ENCODE measurements around the gene CHRNA1.

The CHRNA1 gene

GRCh38 chr2:174759381-174760065 lies 4.7 kb downstream of the CHRNA1 start:
- DNase-seq, result peak; percentile 15

GRCh38 chr2:174756743-174757142 lies 7.5 kb downstream of the CHRNA1 start:
- no peak for DNase-seq

GRCh38 chr2:174753038-174753633 lies 11.1 kb downstream of the CHRNA1 start:
- no peak for DNase-seq

DNA sequence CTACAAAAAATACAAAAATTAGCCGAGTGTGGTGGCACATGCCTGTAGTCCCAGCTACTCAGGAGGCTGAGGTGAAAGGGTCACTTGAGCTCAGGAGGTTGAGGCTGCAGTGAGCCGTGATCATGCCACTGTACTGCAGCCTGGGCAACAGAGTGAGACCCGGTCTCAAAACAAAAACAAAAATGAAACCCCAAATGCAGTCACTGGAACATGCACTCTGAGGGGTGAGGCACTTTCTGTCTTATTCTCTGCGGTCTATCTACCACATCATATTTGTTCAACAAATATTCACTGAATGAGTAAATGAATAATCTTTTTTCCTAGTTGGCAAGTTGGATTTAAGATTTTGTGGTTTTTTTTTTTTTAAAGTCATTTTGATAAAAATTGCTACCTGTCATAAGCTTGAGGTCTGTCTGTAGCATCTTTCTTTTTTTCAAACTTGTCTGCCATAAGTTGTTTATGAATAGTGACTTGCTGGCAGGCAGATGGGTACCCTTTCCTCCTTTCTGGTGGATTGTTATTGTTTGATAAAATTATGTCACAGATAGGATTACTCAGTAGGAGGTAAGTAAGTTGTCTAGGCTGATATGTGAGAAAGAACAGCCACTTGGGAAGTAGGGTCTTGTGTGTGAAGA lies 11.8 kb downstream of the CHRNA1 start:
- DNase-seq, result peak; percentile 61

DNA sequence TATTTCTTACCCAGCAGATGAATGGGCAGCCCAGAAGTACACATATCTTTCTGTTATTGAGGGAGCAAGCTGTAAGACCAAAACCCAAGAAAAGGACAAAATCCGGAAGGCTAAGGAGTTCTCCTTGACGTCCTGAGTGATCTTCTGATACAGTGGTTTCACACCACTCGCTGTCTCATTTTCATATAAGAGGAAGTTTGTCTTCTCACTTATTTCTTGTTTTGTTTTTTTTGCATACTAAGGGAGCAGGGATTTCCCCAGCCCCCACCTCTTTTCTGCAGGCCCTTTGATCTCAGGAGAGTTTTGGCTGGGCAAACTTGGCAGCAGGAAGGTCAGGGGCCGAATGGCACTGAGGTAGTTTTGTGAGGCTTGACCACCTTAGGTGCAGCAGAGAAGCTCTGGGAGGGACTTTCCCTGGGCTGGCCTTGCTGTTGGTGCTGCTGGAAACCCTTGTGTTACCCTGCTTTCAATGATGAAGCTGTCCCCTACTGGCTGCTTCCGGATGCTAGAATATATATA lies 13.3 kb downstream of the CHRNA1 start:
- peak; percentile 75 for DNase-seq

DNA sequence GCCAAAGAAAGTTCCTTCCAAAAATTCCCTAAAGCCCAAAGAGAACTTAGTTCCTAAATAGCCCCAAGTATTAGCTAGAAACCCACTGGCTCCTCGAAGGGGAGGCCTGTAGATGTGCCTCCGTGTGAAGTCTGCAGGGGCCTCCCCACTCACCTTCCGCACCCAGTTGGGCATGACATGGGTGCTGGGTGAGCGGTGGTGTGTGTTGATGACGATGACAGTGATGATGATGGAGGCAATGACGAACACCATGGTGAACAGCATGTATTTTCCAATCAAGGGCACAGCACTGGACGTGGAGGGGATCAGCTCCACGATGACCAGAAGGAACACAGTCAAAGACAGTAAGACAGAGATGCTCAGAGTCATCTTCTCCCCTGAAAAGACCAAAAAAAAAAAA lies 14.5 kb downstream of the CHRNA1 start:
- no peak for DNase-seq

GRCh38 chr2:174748948-174749347 lies 15.3 kb downstream of the CHRNA1 start:
- peak; percentile 86 for DNase-seq

DNA sequence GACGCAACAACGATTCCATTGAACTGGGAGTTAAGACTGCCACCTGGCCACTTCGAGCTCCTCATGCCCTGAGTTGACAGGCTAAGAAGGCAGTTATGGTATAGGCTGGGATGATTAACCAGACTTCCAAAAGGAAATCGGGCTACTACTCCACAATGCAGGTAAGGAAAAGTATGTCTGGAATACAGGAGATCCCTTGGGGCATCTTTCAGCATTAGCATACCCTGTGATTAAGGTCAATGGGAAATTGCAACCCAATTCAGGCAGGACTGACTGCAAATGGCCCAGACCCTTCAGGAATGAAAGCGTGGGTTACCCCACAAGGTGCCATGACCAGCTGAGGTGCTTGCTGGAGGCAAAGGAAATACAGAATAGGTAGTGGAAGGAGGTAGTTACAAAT lies 19.1 kb downstream of the CHRNA1 start:
- no peak for DNase-seq

- DNase-seq, result no peak
Measured at GRCh38 chr2:174744111-174744510, 20.2 kb downstream of the CHRNA1 start.

GRCh38 chr2:174740721-174741120 lies 23.6 kb downstream of the CHRNA1 start:
- no peak for DNase-seq

- DNase-seq, result no peak
Measured at GRCh38 chr2:174738841-174739240, 25.4 kb downstream of the CHRNA1 start.

- DNase-seq, result no peak
Measured at GRCh38 chr2:174731546-174731945, 32.7 kb downstream of the CHRNA1 start.

- no peak for DNase-seq
Measured at GRCh38 chr2:174730698-174731018, 33.6 kb downstream of the CHRNA1 start.

DNA sequence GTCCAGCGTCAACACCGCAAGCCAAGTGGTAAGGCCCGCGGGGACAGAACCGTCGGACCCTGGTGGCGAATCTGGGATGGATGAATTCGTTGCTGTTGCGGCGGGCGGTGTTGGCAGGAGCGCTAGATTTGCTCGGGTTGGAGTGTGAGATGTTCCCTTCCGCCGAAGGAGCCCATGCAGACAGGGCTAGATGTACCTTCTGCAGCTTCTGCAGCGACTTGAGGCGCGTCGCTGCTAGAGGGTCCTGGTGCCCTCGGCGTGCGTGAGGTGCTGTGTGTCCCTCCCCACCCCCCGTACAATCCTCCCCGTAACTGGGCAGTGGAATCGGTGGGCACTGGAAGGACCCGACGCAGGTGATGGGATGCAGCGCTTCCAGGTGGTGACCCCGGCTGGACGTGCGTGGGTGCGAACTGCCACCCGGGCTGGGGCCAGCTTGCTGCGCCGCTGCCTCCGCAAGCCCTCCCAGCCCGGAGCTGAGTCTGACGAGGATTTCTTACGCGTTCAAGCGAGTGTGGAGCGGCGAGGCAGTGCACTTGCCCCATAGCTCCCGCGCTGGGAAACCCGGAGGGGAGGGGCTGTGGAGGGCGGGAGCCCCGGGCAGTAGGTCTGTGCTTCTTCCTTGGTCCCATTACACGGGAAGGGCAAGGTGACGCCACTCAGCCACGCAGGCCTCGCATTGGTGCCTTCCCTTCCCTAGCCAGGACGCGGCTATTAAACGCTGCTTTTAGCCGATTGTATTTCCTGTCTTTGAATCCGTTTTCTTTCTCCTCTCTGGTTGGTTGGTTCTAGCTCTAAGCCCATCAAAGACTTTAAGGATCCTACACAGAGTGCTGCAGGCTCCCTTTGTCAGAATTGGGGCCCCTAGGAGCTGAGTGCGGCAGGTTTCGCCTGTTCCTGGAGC lies 34.2 kb downstream of the CHRNA1 start:
- DNase-seq, result peak; percentile 75

DNA sequence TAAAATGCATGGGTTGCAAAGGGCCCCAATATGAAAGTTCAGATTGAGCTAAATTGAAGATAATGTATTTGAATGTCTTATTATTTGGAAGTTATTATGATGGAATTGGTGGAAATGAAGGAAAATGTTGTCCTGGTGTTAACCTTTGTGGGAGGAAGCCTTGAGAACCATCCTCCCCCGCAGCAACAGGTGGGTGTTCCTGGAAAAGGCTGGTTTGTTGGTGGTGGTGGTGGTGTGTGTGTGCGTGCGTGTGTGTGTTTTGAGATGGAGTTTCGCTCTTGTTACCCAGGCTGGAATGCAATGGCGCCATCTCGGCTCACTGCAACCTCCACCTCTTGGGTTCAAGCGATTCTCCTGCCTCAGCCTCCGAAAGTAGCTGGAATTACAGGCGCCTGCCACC lies 36.2 kb downstream of the CHRNA1 start:
- DNase-seq, result no peak

DNA sequence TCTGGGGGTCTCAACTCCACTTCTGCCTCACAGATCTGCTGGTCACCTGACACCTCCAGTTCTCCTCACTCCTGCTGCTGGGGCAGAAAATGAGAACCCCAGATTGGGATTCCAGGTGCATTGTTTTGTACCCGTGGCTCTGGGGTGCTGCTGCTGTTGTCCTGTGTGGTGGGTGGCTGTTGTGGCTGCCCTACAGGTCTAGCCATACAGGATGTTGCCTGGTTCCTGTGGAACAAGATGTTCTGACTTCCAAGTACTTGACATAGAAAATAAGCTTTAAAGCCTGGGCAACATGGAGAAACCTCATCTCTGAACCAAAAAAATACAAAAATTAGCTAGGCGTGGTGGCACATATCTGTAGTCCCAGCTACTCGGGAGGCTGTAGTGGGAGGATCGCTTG lies 38.1 kb downstream of the CHRNA1 start:
- no peak for DNase-seq

- DNase-seq, result no peak
Measured at GRCh38 chr2:174722942-174723592, 41.2 kb downstream of the CHRNA1 start.

DNA sequence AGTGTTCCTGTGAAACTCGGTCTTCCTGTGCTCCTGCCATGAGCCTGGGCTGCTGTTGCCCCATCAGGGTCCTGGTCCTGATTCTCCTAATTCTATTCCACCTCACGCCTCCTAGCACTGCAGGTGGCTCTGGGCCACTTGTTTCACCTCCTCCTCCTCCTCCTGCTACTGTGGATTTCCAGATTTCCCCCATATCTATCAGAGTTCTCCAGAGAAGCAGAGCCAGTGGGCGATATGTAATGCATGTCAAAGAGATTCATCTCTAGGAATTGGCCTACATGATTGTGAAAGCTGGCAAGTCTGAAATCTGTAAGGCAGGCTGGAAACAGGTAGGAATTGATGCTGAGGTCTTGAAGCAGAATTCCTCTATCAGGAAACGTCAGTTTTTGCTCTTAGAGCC lies 45.3 kb downstream of the CHRNA1 start:
- DNase-seq, result no peak

DNA sequence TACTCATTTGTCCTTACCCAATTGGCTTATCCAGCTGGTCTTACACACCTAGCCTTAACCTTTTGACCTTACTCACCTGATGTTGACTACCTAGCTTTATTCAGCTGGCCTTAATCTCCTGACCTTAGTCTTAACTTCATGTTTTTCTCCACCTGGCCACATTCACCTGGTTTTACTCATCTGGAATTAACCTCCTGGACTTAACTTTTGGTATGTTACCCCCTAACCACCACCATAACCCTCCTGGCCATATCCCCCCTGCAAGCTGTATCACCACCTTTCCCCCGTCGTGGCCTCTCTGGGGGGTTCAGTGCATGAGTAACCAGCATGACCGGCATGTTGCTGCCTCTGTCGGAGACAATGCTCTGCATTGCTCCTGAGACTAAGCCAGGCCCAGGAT lies 45.7 kb downstream of the CHRNA1 start:
- DNase-seq, result no peak

DNA sequence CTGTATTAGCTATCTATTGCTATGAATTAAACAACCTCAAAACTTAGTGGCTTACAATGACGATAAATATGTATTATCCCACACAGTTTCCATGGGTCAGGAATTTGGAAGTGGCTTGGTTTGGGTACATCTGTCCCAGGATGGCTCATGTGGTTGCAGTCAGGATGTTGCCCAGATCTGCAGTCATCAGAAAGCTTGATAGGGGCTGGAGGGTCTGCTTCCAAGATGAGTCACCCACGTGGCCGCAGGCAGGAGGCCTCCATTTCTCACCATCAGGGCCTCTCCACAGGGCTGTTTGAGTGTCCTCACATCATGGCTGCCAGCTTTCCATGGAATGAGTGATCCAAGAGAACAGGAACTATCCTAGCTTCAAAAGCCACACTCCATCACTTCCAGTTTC lies 46.4 kb downstream of the CHRNA1 start:
- no peak for DNase-seq

- no peak for DNase-seq
Measured at GRCh38 chr2:174717273-174717672, 47.0 kb downstream of the CHRNA1 start.

- DNase-seq, result no peak
Measured at GRCh38 chr2:174716785-174717184, 47.5 kb downstream of the CHRNA1 start.

DNA sequence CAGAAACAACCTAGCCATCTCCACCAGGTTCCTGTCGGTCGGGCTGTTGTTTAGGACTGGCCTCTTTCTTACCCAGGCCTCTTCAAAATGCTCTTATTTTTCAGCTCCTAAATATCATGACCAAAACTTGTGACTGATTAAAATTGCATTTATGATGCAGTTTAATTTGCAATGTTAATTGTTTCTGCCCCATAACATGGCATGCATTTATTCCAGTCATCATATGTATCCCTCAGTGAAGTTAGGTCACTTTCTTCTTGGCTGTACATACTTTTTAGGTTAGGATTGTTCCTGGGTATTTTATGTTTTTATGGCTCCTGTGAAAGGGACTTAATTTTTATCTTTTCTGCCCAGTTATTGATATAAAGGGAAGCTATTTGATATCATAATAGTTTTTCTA lies 50.6 kb downstream of the CHRNA1 start:
- no peak for DNase-seq
